SK-N-MC (cell line): ENCODE data around the gene TOP1.

Experiments
- DNase-seq: peaks from one replicate; pipeline ENCODE4 v3.0.0-alpha.2; 2011; ENCODE audit warnings: low read depth, low spot score
- H3K27ac ChIP-seq: fragments of 200-600 bp; sonication (generic); 2 replicates; pipeline ENCODE4 v1.5.1; 2016; ENCODE audit warnings: mixed run types
- H3K36me3 ChIP-seq: fragments of 200-600 bp; sonication (generic); 2 replicates; pipeline ENCODE4 v1.6.1; 2017; ENCODE audit warnings: antibody characterized with exemption, low read length, mixed read lengths; ENCODE audit not compliant: insufficient read depth
- H3K4me3 ChIP-seq: fragments of 200-600 bp; sonication (generic); 2 replicates; pipeline ENCODE4 v1.5.1; 2016
- H3K9ac ChIP-seq: fragments of 200-600 bp; sonication (generic); 2 replicates; pipeline ENCODE4 v1.8.0; 2017; ENCODE audit warnings: mixed run types, mixed read lengths; ENCODE audit not compliant: insufficient read length
- H3K9me3 ChIP-seq: fragments of 200-600 bp; sonication (generic); 2 replicates; pipeline ENCODE4 v1.6.1; 2017; ENCODE audit warnings: low read depth, mild to moderate bottlenecking, antibody characterized with exemption, low read length, moderate library complexity, mixed read lengths
- EZH2 ChIP-seq: fragments of 200-600 bp; sonication (generic); IDR thresholded peaks from one replicate; pipeline ENCODE4 v1.6.1; 2017; ENCODE audit warnings: antibody characterized with exemption
- FOXP2 ChIP-seq: optimal IDR thresholded peaks from 2 replicates; pipeline ENCODE3; 2011; ENCODE audit warnings: mild to moderate bottlenecking, moderate library complexity; ENCODE audit not compliant: insufficient read depth; ENCODE audit errors: extremely low read length, control extremely low read depth
- POLR2AphosphoS5 ChIP-seq: IDR thresholded peaks from 2 replicates; pipeline ENCODE4 v1.6.1; 2012; ENCODE audit warnings: mild to moderate bottlenecking, low read depth, low read length, borderline replicate concordance

The TOP1 gene

GRCh38 chr20:41160686-41161085 is 132.1 kb downstream of the TOP1 start:
- H3K27ac ChIP-seq, result no peak overlapping the region
- TF ChIP-seq EZH2 (no peak), POLR2AphosphoS5 (no peak), FOXP2 (no peak)
- H3K9me3 ChIP-seq, result no peaks in the 10 kb centered on the region
- no peak overlapping the region for H3K4me3 ChIP-seq
- DNase-seq, result no peak
- no peak overlapping the region for H3K9ac ChIP-seq
- peaks cover 45% of the 10 kb centered on the region for H3K36me3 ChIP-seq

GRCh38 chr20:41161886-41162285 is 133.3 kb downstream of the TOP1 start:
- peaks cover 57% of the 10 kb centered on the region for H3K36me3 ChIP-seq
- no peak for DNase-seq
- no peak overlapping the region for H3K4me3 ChIP-seq
- H3K9ac ChIP-seq, result no peak overlapping the region
- H3K9me3 ChIP-seq, result no peaks in the 10 kb centered on the region
- no peak overlapping the region for H3K27ac ChIP-seq
- TF ChIP-seq FOXP2, result no peak
- no peak for TF ChIP-seq POLR2AphosphoS5
- TF ChIP-seq EZH2, result no peak

- H3K36me3 ChIP-seq, result peaks cover 63% of the 10 kb centered on the region
- H3K9ac ChIP-seq, result no peak overlapping the region
- H3K27ac ChIP-seq, result no peak overlapping the region
- no peaks in the 10 kb centered on the region for H3K9me3 ChIP-seq
- H3K4me3 ChIP-seq, result no peak overlapping the region
- TF ChIP-seq POLR2AphosphoS5 (no peak), FOXP2 (no peak), EZH2 (no peak)
- DNase-seq, result no peak
These were observed 133.8 kb downstream of the TOP1 start for GRCh38 chr20:41162396-41162795.

GRCh38 chr20:41163821-41164220 is 135.2 kb downstream of the TOP1 start:
- TF ChIP-seq FOXP2 (no peak), EZH2 (no peak)
- Histone ChIP-seq H3K9me3 (no peaks in the 10 kb centered on the region), H3K9ac (no peak overlapping the region), H3K4me3 (no peak overlapping the region), H3K27ac (no peak overlapping the region), H3K36me3 (peaks cover 75% of the 10 kb centered on the region)
- DNase-seq, result no peak

GRCh38 chr20:41165001-41165882 is 136.6 kb downstream of the TOP1 start:
- no peak for DNase-seq
- TF ChIP-seq EZH2 (no peak), POLR2AphosphoS5 (no peak), FOXP2 (no peak)
- Histone ChIP-seq H3K36me3 (peaks cover 82% of the 10 kb centered on the region), H3K27ac (no peak overlapping the region), H3K9me3 (no peaks in the 10 kb centered on the region), H3K4me3 (no peak overlapping the region), H3K9ac (no peak overlapping the region)

- TF ChIP-seq POLR2AphosphoS5, result no peak; the same call in 1 of the 2 replicates
- Histone ChIP-seq H3K9me3 (no peaks in the 10 kb centered on the region), H3K4me3 (no peak overlapping the region), H3K9ac (no peak overlapping the region), H3K36me3 (peaks cover 87% of the 10 kb centered on the region), H3K27ac (no peak overlapping the region)
- no peak for DNase-seq
These were observed 137.8 kb downstream of the TOP1 start for GRCh38 chr20:41166201-41167117.

- Histone ChIP-seq H3K9ac (no peak overlapping the region), H3K27ac (no peak overlapping the region), H3K4me3 (no peak overlapping the region), H3K9me3 (no peaks in the 10 kb centered on the region), H3K36me3 (peaks cover 89% of the 10 kb centered on the region)
- TF ChIP-seq FOXP2, result no peak
- TF ChIP-seq POLR2AphosphoS5, result no peak
- no peak for TF ChIP-seq EZH2
- DNase-seq, result no peak
These were observed 138.5 kb downstream of the TOP1 start for GRCh38 chr20:41167118-41167470.

- Histone ChIP-seq H3K9me3 (no peaks in the 10 kb centered on the region), H3K9ac (no peak overlapping the region), H3K27ac (no peak overlapping the region), H3K4me3 (no peak overlapping the region), H3K36me3 (peaks cover 89% of the 10 kb centered on the region)
- TF ChIP-seq EZH2 (no peak), POLR2AphosphoS5 (no peak), FOXP2 (no peak)
- DNase-seq, result no peak
These were observed 139.0 kb downstream of the TOP1 start for GRCh38 chr20:41167481-41168253.
